ENCODE measurements around the gene ALDH1A1.

DNA sequence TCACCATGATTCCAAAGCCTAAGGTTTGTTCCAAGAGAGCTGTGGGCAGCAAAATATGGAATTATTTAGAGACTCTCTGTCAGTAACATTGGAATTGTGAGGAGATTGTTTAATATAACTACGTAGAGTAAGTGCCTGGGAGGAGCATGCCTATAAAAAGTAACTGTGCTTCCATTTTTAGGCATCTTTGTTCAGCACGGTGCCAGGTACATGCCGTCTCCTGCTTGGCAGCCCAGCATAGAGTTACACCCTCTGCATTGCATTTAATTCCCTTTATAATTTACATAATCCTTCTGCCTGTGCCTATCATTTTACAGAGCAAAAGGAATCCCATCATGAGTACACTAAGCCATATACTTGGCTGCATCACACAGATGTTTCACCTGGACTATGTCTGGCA, 32.1 kb upstream of the ALDH1A1 start:
- TF ChIP-seq, protein P1, sequence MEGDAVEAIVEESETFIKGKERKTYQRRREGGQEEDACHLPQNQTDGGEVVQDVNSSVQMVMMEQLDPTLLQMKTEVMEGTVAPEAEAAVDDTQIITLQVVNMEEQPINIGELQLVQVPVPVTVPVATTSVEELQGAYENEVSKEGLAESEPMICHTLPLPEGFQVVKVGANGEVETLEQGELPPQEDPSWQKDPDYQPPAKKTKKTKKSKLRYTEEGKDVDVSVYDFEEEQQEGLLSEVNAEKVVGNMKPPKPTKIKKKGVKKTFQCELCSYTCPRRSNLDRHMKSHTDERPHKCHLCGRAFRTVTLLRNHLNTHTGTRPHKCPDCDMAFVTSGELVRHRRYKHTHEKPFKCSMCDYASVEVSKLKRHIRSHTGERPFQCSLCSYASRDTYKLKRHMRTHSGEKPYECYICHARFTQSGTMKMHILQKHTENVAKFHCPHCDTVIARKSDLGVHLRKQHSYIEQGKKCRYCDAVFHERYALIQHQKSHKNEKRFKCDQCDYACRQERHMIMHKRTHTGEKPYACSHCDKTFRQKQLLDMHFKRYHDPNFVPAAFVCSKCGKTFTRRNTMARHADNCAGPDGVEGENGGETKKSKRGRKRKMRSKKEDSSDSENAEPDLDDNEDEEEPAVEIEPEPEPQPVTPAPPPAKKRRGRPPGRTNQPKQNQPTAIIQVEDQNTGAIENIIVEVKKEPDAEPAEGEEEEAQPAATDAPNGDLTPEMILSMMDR (IDR thresholded peaks at IDR 0.05), result no peak
- no peak for TF ChIP-seq EZH2 (IDR thresholded peaks at IDR 0.05)

All from neural progenitor cell (in vitro differentiated cells).